CD4-positive, alpha-beta T cell treated with Interleukin-17A for 4 hours (primary cell): ENCODE measurements around the gene PRR15L.
"Not testable (repeated sequence)": the region's sequence is repeated elsewhere in the genome, so short reads cannot be mapped to it uniquely, and the experiment has no call there.

ENCODE experiments used
- DNase-seq: peaks from one replicate; pipeline ENCODE4 v3.0.0-alpha.2; 2020; ENCODE audit warnings: mixed read lengths

PRR15L gene

GRCh38 chr17:47929218-47930000 is 28.3 kb downstream of the PRR15L start:
- DNase-seq, result no peak

- DNase-seq, result no peak
These were observed 29.3 kb downstream of the PRR15L start for GRCh38 chr17:47928415-47928814.

GRCh38 chr17:47927821-47928400 is 29.8 kb downstream of the PRR15L start:
- no peak for DNase-seq

- no peak for DNase-seq
These were observed 32.0 kb downstream of the PRR15L start for GRCh38 chr17:47925678-47925988.

- DNase-seq, result no peak
These were observed 32.7 kb downstream of the PRR15L start for GRCh38 chr17:47924785-47925677.

GRCh38 chr17:47919889-47920288 is 37.8 kb downstream of the PRR15L start:
- DNase-seq, result not testable (repeated sequence)

- no peak for DNase-seq
These were observed 38.7 kb downstream of the PRR15L start for GRCh38 chr17:47918991-47919390.

GRCh38 chr17:47918006-47918405 is 39.7 kb downstream of the PRR15L start:
- DNase-seq, result no peak

GRCh38 chr17:47917581-47917980 is 40.1 kb downstream of the PRR15L start:
- no peak for DNase-seq

GRCh38 chr17:47916489-47917208 is 41.0 kb downstream of the PRR15L start:
- DNase-seq, result no peak

- DNase-seq, result no peak
These were observed 41.8 kb downstream of the PRR15L start for GRCh38 chr17:47915776-47916398.

- no peak for DNase-seq
These were observed 43.3 kb downstream of the PRR15L start for GRCh38 chr17:47914306-47914948.

- DNase-seq, result no peak
These were observed 44.6 kb downstream of the PRR15L start for GRCh38 chr17:47913050-47913449.

GRCh38 chr17:47907932-47908562 is 49.6 kb downstream of the PRR15L start:
- no peak for DNase-seq

- DNase-seq, result no peak
These were observed 51.2 kb downstream of the PRR15L start for GRCh38 chr17:47906443-47906842.

GRCh38 chr17:47905221-47905733 is 52.4 kb downstream of the PRR15L start:
- no peak for DNase-seq

- no peak for DNase-seq
These were observed 55.5 kb downstream of the PRR15L start for GRCh38 chr17:47902039-47902744.
